IPS DF 6.9 (cell line): ENCODE data around the gene GRM7.

Source experiments
- DNase-seq: peaks from one replicate; pipeline ENCODE4 v3.0.0-alpha.2; 2013; ENCODE audit warnings: low read depth, low spot score
- H3K27ac ChIP-seq: one replicate; pipeline ENCODE4 v1.5.1; 2013; ENCODE audit warnings: low read length, control low read depth
- H3K27me3 ChIP-seq: 2 replicates; pipeline ENCODE4 v1.6.1; 2013; ENCODE audit warnings: mild to moderate bottlenecking, low read length; ENCODE audit not compliant: control insufficient read depth, insufficient read depth
- H3K36me3 ChIP-seq: 2 replicates; pipeline ENCODE4 v1.6.1; 2013; ENCODE audit warnings: low read length; ENCODE audit not compliant: control insufficient read depth, insufficient read depth
- H3K4me1 ChIP-seq: 2 replicates; pipeline ENCODE4 v1.6.1; 2013; ENCODE audit warnings: low read length; ENCODE audit not compliant: control insufficient read depth, insufficient read depth
- H3K4me3 ChIP-seq: 2 replicates; pipeline ENCODE4 v1.5.1; 2013; ENCODE audit warnings: mild to moderate bottlenecking, low read length
- H3K9me3 ChIP-seq: 2 replicates; pipeline ENCODE4 v1.6.1; 2013; ENCODE audit warnings: low read length, inconsistent platforms; ENCODE audit not compliant: control insufficient read depth, insufficient read depth
- WGBS: extraction: QIAGEN DNeasy Blood & Tissue Kit; methylation state at CpG from one replicate; pipeline ENCODE4 v1.1.7; 2013; ENCODE audit warnings: mixed read lengths, missing lambda C conversion rate; ENCODE audit not compliant: insufficient read length, insufficient coverage; 5-methylcytosine and 5-hydroxymethylcytosine counted together

The GRM7 gene

DNA sequence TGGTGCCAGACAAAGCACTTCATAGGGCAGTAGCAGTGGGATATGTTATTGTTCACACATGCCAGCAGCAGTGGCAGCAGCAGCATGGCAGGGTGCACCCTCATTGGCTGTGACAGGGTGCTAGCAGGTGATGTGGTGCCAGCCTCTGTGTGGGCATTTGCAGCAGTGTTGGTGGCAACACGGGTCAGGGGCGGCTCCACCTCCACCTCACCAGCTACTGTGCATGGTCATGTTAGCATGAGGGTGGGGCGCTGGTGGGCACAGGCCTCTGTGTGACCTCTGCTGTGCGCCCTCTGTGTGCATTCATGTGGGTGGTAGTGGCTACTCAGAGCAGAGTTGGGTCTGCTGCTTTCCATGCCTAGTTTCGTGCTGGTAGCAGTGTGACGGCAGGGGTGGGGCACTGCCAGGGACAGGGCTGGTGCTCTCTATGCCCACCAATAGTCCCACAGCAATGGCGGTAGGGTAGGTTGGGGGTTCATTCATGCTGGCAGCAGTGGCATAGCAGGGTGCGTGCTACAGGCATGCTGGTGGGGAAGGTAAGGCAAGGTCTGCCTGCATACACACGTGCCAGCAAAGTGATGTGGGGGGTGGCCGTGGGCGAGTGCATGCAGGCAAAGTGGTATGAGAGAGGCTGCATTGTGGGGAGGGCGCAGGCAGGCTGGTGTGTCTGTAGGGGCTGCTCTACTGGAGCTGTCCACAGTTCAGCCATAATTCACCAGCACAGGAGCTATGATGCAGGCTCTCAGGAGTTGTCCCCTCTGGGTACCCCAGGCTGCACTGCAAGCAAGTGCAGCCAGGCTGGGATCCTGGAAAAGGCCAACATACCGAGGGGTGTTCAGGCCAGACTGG, 402.7 kb downstream of the GRM7 start:
- no peak overlapping the region for H3K27ac ChIP-seq
- no peak for DNase-seq
- no peaks in the 10 kb centered on the region for H3K27me3 ChIP-seq
- H3K4me1 ChIP-seq = no peaks in the 10 kb centered on the region
- no peaks in the 10 kb centered on the region for H3K36me3 ChIP-seq
- no peaks in the 10 kb centered on the region; the same call in 1 of the 2 replicates for H3K9me3 ChIP-seq
- WGBS = no CpG with 5 or more reads among the region's 13 CpGs
- H3K4me3 ChIP-seq = no peak overlapping the region

DNA sequence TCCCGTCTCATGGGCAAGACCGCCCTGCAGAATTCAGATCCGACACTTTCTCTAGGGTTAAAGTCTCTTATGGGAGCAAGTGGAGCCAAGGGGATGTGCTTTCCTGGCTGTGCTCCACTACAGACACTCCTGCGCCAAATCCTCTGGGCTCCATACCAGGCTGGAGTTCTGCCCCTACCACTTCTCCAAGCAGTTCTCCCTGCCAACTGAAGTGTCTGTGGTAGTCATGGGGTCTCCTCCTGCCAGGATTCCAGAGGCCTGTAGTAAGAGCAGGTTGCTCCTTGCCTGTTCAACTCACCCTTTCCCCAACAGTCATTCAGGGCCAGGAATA, 403.2 kb downstream of the GRM7 start:
- no CpG with 5 or more reads among the region's 4 CpGs for WGBS
- no peaks in the 10 kb centered on the region; the same call in 1 of the 2 replicates for H3K9me3 ChIP-seq
- no peaks in the 10 kb centered on the region for H3K4me1 ChIP-seq
- no peaks in the 10 kb centered on the region for H3K27me3 ChIP-seq
- H3K4me3 ChIP-seq = no peak overlapping the region
- H3K27ac ChIP-seq = no peak overlapping the region
- no peak for DNase-seq
- H3K36me3 ChIP-seq = no peaks in the 10 kb centered on the region

DNA sequence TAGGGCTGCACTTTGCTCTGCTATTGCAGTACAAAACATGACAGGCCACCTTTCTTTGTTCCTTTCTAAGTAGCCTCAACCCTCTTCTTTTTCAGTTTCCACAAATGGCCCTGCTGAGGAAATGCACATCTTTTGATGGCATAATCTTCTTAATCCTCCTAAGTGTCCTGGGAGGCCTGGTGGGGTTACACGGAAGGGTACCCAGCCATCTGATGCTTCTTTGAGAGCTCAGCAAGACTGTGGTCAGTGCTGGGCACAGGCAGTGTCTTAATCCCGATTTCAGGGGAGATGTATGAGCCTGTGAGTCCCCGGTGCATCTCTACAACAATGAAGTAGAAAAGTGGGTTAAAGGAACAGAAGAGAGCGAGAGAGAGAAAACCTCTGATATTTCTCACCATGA, 404.8 kb downstream of the GRM7 start:
- H3K27me3 ChIP-seq = no peaks in the 10 kb centered on the region
- no CpG with 5 or more reads among the region's 4 CpGs for WGBS
- H3K4me1 ChIP-seq = no peaks in the 10 kb centered on the region
- no peak overlapping the region for H3K27ac ChIP-seq
- no peaks in the 10 kb centered on the region for H3K36me3 ChIP-seq
- DNase-seq = no peak
- no peak overlapping the region for H3K4me3 ChIP-seq
- H3K9me3 ChIP-seq = no peaks in the 10 kb centered on the region; the same call in 1 of the 2 replicates

DNA sequence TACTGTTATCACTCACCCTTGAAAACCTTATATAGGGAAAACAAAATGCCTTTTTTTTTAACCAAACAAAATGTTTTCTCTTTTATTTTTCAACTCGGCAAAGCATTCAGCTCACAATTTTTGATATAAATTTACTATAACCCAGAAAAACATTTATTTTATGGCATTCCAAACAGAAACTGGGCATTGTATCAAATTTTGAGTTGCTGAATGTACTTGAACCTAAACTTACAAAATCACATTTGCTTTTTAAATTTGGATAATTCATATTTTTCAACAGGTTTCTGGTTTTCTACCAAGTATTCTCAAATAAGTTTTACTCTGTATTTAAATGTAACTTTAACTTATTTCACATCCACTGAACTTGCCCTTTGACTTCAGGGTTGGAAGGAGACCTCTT, 405.6 kb downstream of the GRM7 start:
- Histone ChIP-seq H3K27me3 (no peaks in the 10 kb centered on the region), H3K36me3 (no peaks in the 10 kb centered on the region), H3K4me1 (no peaks in the 10 kb centered on the region), H3K9me3 (no peaks in the 10 kb centered on the region; the same call in 1 of the 2 replicates), H3K27ac (no peak overlapping the region), H3K4me3 (no peak overlapping the region)
- no peak for DNase-seq
- WGBS = no CpG with 5 or more reads among the region's 1 CpG

- no peak for DNase-seq
- Histone ChIP-seq H3K9me3 (no peaks in the 10 kb centered on the region; the same call in 1 of the 2 replicates), H3K4me3 (no peak overlapping the region), H3K4me1 (no peaks in the 10 kb centered on the region), H3K27ac (no peak overlapping the region), H3K27me3 (no peaks in the 10 kb centered on the region), H3K36me3 (no peaks in the 10 kb centered on the region)
- WGBS = no CpG with 5 or more reads among the region's 5 CpGs
Measured at GRCh38 chr3:7270731-7271130, 409.8 kb downstream of the GRM7 start.

DNA sequence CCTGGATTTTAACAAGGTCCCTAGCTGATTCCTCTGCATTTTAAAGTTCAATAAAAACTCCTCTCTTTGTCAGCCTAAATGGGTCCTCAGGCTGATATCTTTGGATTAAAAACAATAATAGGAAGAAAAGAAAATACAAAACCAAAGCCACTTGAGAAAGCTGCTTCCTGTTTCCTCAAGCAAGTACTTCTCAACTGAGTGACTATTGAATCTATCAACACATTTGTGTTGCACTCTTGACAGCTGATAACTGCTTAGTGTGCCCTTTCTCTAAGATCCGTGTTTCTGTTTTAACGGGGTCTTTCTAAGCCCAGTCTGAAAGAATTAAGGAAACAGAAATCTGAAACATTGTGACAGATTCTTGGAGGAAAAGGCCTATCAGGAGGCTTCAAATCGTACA, 410.7 kb downstream of the GRM7 start:
- no CpG with 5 or more reads among the region's 3 CpGs for WGBS
- no peaks in the 10 kb centered on the region for H3K4me1 ChIP-seq
- H3K36me3 ChIP-seq = no peaks in the 10 kb centered on the region
- H3K9me3 ChIP-seq = no peaks in the 10 kb centered on the region; the same call in 1 of the 2 replicates
- no peak overlapping the region for H3K4me3 ChIP-seq
- H3K27me3 ChIP-seq = no peaks in the 10 kb centered on the region
- DNase-seq = no peak
- H3K27ac ChIP-seq = no peak overlapping the region

DNA sequence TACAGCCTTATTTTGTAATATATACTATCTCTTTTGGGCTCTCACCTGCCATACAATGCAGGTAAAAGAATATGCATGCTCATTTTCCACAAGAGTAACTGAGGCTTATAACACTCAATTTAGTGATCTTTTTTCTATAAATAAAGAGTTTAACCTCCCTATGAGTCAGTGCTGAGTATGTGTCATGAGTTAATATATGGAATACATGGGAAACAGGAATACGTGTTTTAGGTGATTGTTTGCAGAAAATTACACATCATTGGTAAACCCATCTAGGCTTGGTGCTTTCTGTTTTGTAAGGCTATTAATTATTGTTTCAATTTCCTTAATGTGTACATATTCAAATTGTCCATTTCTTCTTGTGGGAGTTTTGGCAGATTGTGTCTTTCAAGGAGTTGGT, 411.3 kb downstream of the GRM7 start:
- no peak overlapping the region for H3K27ac ChIP-seq
- H3K4me3 ChIP-seq = no peak overlapping the region
- WGBS = no CpG with 5 or more reads among the region's 1 CpG
- no peaks in the 10 kb centered on the region for H3K4me1 ChIP-seq
- H3K9me3 ChIP-seq = no peaks in the 10 kb centered on the region; the same call in 1 of the 2 replicates
- H3K27me3 ChIP-seq = no peaks in the 10 kb centered on the region
- H3K36me3 ChIP-seq = no peaks in the 10 kb centered on the region
- no peak for DNase-seq

DNA sequence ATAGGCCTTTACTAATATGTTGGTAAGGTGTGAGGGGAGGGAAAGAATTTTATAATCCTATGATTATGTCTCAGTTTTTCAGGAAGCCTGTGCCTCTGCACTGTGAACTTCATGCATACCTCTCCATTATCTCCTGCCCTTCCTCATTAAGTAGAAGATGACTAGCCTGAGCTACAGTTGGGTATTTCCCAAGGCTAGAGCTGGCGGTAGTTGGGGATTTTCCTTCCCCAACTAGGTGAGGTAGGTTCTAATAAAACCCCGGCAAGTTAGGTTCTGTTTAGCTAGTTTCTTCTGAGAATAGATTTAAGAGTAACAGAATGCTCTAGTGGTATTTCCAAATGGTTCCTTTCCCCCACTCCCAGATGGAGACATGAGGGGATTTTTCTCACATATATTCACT, 414.5 kb downstream of the GRM7 start:
- Histone ChIP-seq H3K9me3 (no peaks in the 10 kb centered on the region; the same call in 1 of the 2 replicates), H3K4me3 (no peak overlapping the region), H3K4me1 (no peaks in the 10 kb centered on the region), H3K27ac (no peak overlapping the region), H3K36me3 (no peaks in the 10 kb centered on the region), H3K27me3 (no peaks in the 10 kb centered on the region)
- WGBS = no CpG with 5 or more reads among the region's 2 CpGs
- DNase-seq = no peak

DNA sequence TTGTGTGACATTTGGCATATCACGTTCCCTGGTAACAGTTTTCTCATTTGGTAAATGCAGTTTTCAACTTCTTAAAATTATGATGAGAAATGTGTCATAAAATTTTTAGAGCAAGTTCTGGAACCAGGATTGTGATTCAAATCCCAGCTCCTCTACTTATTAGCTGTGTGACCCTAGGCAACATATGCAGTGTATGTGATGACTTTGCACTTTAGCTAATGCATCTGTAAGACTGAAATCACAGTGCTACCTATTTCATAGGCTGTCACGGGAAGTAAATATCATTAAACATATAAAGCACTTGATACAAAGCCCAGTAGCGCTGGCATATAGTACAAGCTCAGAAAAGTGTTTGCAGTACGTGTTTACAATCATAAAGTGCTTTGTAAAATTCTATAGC, 419.4 kb downstream of the GRM7 start:
- no peaks in the 10 kb centered on the region for H3K27me3 ChIP-seq
- H3K4me1 ChIP-seq = no peaks in the 10 kb centered on the region
- H3K9me3 ChIP-seq = no peaks in the 10 kb centered on the region; the same call in 1 of the 2 replicates
- H3K4me3 ChIP-seq = no peak overlapping the region
- no peak for DNase-seq
- WGBS = no CpG with 5 or more reads among the region's 4 CpGs
- no peaks in the 10 kb centered on the region for H3K36me3 ChIP-seq
- no peak overlapping the region for H3K27ac ChIP-seq

- no peak for DNase-seq
- Histone ChIP-seq H3K4me1 (no peaks in the 10 kb centered on the region), H3K27me3 (no peaks in the 10 kb centered on the region), H3K9me3 (no peaks in the 10 kb centered on the region), H3K27ac (no peak overlapping the region), H3K36me3 (no peaks in the 10 kb centered on the region), H3K4me3 (no peak overlapping the region)
- WGBS = no CpG with 5 or more reads among the region's 4 CpGs
Measured at GRCh38 chr3:7282988-7283387, 422.1 kb downstream of the GRM7 start.

- H3K27ac ChIP-seq = no peak overlapping the region
- H3K4me1 ChIP-seq = no peaks in the 10 kb centered on the region
- no CpG with 5 or more reads among the region's 3 CpGs for WGBS
- DNase-seq = no peak
- no peaks in the 10 kb centered on the region for H3K36me3 ChIP-seq
- no peak overlapping the region for H3K4me3 ChIP-seq
- H3K27me3 ChIP-seq = no peaks in the 10 kb centered on the region
- H3K9me3 ChIP-seq = no peaks in the 10 kb centered on the region
Measured at GRCh38 chr3:7285505-7285904, 424.6 kb downstream of the GRM7 start.
